Panc1 (cell line): ENCODE data around the gene UBE2Q2. TPM values are rescaled to one million over a fixed set of nuclear protein-coding genes. Genes with fewer than 3 reads are reported as not detected.
"Not testable (repeated sequence)": the region's sequence is repeated elsewhere in the genome, so short reads cannot be mapped to it uniquely, and the experiment has no call there.

Experiments
- ATAC-seq: fragments of 200-7000 bp; cut with Tn5 transposase; 2 replicates; pipeline ENCODE4 v1.9.1; 2020; ENCODE audit warnings: mild to moderate bottlenecking, moderate library complexity
- Bru-seq: library from RNA; stranded (reverse); fragments of 400-500 nt; gene quantifications from one replicate; lab custom pipeline; 2021; lab: Mats Ljungman, UMichigan
- BruChase-seq, 2 experiments: library from RNA; stranded (reverse); fragments of 400-500 nt; gene quantifications; one replicate each; lab custom pipeline; 2021; lab: Mats Ljungman, UMichigan
- BruUV-seq: library from RNA; stranded (reverse); fragments of 400-500 nt; replicated peaks from 2 replicates; lab custom pipeline; 2021; lab: Mats Ljungman, UMichigan
- CTCF ChIA-PET: fragments of 300-600 bp; sonication (Branson Sonifier 250); formaldehyde crosslinking; loops from one replicate; lab custom pipeline; 2022; ENCODE audit warnings: antibody characterized with exemption; lab: Charles Lee
- POLR2A ChIA-PET: fragments of 300-600 bp; sonication (Branson Sonifier 250); formaldehyde crosslinking; loops from one replicate; lab custom pipeline; 2022; ENCODE audit warnings: antibody characterized with exemption; lab: Charles Lee
- DNase-seq: peaks from one replicate; pipeline ENCODE4 v3.0.0-alpha.2; 2010; ENCODE audit warnings: low read depth, low spot score
- H3K27ac ChIP-seq: 2 replicates; pipeline ENCODE4 v1.5.1; 2011; ENCODE audit warnings: mild to moderate bottlenecking, low read length, inconsistent platforms
- H3K27me3 ChIP-seq: fragments of 200-500 bp; sonication (Bioruptor generic); 2 replicates; pipeline ENCODE4 v1.6.0; 2014; ENCODE audit warnings: low read length, inconsistent platforms; ENCODE audit not compliant: control insufficient read depth, insufficient read depth
- H3K36me3 ChIP-seq: fragments of 200-500 bp; sonication (Bioruptor generic); 2 replicates; pipeline ENCODE4 v1.5.1; 2014; ENCODE audit warnings: inconsistent platforms, mild to moderate bottlenecking, low read length, moderate library complexity; ENCODE audit not compliant: control insufficient read depth, insufficient read depth
- H3K4me1 ChIP-seq: 2 replicates; pipeline ENCODE4 v1.5.1; 2011; ENCODE audit warnings: inconsistent platforms, mild to moderate bottlenecking, low read length, moderate library complexity; ENCODE audit not compliant: control insufficient read depth, insufficient read depth
- H3K4me3 ChIP-seq, 2 experiments: 2 replicates each; pipeline ENCODE4 v1.5.1; 2011 to 2012; ENCODE audit warnings: low read depth in 2 of 2, low read length in 2 of 2, mild to moderate bottlenecking in 2 of 2, inconsistent platforms in 1 of 2, moderate library complexity in 1 of 2
- H3K9me3 ChIP-seq: fragments of 200-500 bp; sonication (Bioruptor generic); 2 replicates; pipeline ENCODE4 v1.5.1; 2014; ENCODE audit warnings: low read depth, mild to moderate bottlenecking, inconsistent platforms, low read length, moderate library complexity; ENCODE audit not compliant: control insufficient read depth, insufficient read depth
- POLR2AphosphoS5 ChIP-seq: IDR thresholded peaks from 2 replicates; pipeline ENCODE4 v1.6.1; 2012; ENCODE audit warnings: mild to moderate bottlenecking, low read depth, low read length, moderate library complexity
- REST ChIP-seq, 2 experiments: IDR thresholded peaks; 2 replicates each; pipeline ENCODE4 v1.6.1; 2011 to 2012; ENCODE audit warnings: low read depth in 2 of 2, control low read depth in 1 of 2, low read length in 1 of 2, mild to moderate bottlenecking in 1 of 2, moderate library complexity in 1 of 2; ENCODE audit not compliant: insufficient read depth in 1 of 2
- SIN3A ChIP-seq: IDR thresholded peaks from 2 replicates; pipeline ENCODE4 v1.6.1; 2012; ENCODE audit warnings: low read depth, mild to moderate bottlenecking, low read length, moderate library complexity, borderline replicate concordance; ENCODE audit not compliant: insufficient read depth
- TCF7L2 ChIP-seq: IDR thresholded peaks from 2 replicates; pipeline ENCODE4 v1.6.1; 2011; ENCODE audit warnings: mild to moderate bottlenecking, low read depth, low read length, inconsistent platforms
- in situ Hi-C: cut with HindIII; loops from 2 replicates; pipeline ENCODE4 v1.10.0; 2016; ENCODE audit warnings: low sequenced_read_pairs, low pct_unique_long_range_greater_than_20kb
- intact Hi-C: fragments of 100-400 bp; cut with micrococcal nuclease; formaldehyde crosslinking; loops from one replicate; pipeline ENCODE4 v1.10.0; 2022; ENCODE audit not compliant: unreplicated experiment
- long read RNA-seq: library from polyadenylated mRNA; unstranded; transcript quantifications from one replicate; pipeline ENCODE4 v2.0.0, GENCODE V29; 2021; ENCODE audit not compliant: unreplicated experiment
- polyA plus RNA-seq: library from polyadenylated mRNA; unstranded; fragments of >200 nt; gene quantifications from one replicate; pipeline ENCODE4 v1.2.1, GENCODE V29; 2012; ENCODE audit warnings: missing spikeins; ENCODE audit not compliant: insufficient read length
- total RNA-seq: library from RNA; stranded (reverse); gene quantifications from one replicate; pipeline ENCODE4 v1.2.1, GENCODE V29; 2021; ENCODE audit not compliant: unreplicated experiment
- TF ChIP-seq, protein P1 (sequence below): fragments of 450-650 bp; IDR thresholded peaks from 2 replicates; pipeline ENCODE4 v1.5.1; 2017; ENCODE audit warnings: mild to moderate bottlenecking

UBE2Q2 gene
- total RNA-seq (39.2 TPM), Bru-seq, nascent RNA (percentile 88 among the genes with signal in this experiment), BruChase-seq, experiment 1, labeled RNA remaining after a 2-hour chase (percentile 77 among the genes with signal in this experiment), BruChase-seq, experiment 2, labeled RNA remaining after a 6-hour chase (percentile 84 among the genes with signal in this experiment)
- polyA plus RNA-seq = 27.5 TPM
- long read RNA-seq, transcript UBE2Q2-208 (12 exons, 2,969 nt) = minor isoform, 28 of 168 reads
- long read RNA-seq, transcript UBE2Q2-201 (13 exons, 3,130 nt) = major isoform, 79 of 168 reads
- long read RNA-seq, partial matches to known transcripts = 10 of 168 reads
- long read RNA-seq, other reads (novel, unspliced or antisense) = 51 of 168 reads

DNA sequence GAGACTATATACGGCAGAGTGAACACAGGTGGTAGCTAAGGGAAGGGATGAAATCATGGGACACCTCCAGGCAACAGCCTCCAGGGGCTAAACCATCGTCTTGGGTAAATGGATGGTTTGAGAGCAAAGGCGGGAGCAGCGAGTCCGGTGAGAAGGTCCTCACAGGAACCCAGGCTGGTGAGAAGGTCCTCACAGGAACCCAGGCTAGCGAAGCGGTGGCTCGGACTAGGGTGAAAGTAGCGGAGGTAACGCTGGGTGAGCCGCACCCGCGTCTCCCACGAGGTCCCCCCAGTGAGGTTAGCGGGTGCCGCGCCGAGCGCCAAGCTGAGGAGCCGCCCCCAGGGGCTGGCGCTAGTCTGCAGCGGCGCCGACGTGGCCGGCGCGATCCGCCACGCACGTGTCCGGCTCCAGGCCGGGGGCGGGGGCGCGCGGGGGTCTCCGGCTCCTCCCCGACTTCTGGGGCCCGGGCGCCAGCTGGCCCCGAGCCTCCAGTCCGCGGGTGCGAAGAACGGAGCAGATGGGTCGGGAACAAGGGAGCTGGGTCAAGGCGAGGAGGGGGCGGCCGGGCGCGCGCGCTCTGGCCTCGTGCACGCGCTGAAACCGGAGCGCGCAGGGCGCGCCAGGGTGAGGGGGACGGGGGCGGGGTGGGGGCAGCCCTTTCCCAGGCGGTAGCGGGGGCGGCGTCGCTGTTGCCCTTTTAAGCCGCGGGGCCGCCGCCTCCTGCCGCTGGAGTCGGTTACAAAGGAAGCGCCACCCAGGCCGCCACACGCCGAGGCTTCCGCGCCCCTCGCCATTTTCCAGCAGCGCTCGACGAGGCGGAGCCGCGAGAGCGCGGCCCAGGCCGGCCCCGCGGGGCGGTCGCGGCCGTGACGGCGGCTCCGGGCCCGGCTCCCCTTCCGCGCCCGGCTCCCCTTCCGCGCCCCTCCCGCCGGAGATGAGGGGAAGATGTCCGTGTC lies at the start of gene UBE2Q2:
UBE2Q2 (plus strand) TSS at position 726 of the 956 bp plus-strand sequence; CDS start at position 946, 220 bp downstream.
- Histone ChIP-seq H3K27ac (peak within 1 kb of the TSS; percentile 90), H3K4me3 (peak within 1 kb of the TSS; percentile 94), H3K27me3 (no peaks in the 10 kb centered on the region; the same call in 1 of the 2 replicates), H3K36me3 (no peaks in the 10 kb centered on the region; the same call in 1 of the 2 replicates), H3K4me1 (peaks cover 15% of the 10 kb centered on the region), H3K9me3 (no peaks in the 10 kb centered on the region)
- DNase-seq (no peak), ATAC-seq (peak; percentile 83)
- CTCF ChIA-PET = interaction anchor here (0.6 kb wide), 1 partner anchor 86 kb away, joined by 6 read pairs; no protein-coding TSS in a partner anchor
- no TSS peak for BruUV-seq
- TF ChIP-seq, protein P1, sequence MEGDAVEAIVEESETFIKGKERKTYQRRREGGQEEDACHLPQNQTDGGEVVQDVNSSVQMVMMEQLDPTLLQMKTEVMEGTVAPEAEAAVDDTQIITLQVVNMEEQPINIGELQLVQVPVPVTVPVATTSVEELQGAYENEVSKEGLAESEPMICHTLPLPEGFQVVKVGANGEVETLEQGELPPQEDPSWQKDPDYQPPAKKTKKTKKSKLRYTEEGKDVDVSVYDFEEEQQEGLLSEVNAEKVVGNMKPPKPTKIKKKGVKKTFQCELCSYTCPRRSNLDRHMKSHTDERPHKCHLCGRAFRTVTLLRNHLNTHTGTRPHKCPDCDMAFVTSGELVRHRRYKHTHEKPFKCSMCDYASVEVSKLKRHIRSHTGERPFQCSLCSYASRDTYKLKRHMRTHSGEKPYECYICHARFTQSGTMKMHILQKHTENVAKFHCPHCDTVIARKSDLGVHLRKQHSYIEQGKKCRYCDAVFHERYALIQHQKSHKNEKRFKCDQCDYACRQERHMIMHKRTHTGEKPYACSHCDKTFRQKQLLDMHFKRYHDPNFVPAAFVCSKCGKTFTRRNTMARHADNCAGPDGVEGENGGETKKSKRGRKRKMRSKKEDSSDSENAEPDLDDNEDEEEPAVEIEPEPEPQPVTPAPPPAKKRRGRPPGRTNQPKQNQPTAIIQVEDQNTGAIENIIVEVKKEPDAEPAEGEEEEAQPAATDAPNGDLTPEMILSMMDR = no peak
- TF ChIP-seq TCF7L2 (peak; percentile 58; the same call in 1 of the 2 replicates), SIN3A (peak; percentile 54; the same call in 1 of the 2 replicates), POLR2AphosphoS5 (peak; percentile 76)
- POLR2A ChIA-PET = interaction anchor here (0.5 to 0.7 kb wide), 5 partner anchors 16 to 390 kb away, joined by 3 to 8 read pairs (median 3); no protein-coding TSS in a partner anchor
- intact Hi-C loops = no loop called here
- in situ Hi-C loops = no loop called here

DNA sequence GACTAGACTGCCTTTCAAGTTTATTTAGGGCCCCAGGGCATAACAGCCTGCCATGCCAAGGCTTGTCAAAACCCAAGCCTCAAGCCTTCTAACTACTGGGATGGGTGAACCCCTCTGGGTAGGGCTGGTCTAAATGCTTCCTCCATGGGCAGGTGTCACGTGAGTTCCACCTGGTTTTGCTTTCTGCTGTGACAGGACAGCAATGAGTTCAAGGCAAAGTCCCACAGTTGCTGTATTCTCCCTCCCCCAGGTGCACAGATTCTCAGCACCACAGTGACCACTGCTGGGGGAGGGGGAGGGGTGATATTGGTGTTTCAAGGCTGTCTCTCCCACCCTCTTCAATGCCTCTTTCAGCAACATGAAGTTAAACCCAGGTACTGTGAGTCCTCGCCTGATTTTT lies 46.9 kb upstream of the UBE2Q2 start:
- Histone ChIP-seq H3K27ac (no peak overlapping the region), H3K9me3 (no peaks in the 10 kb centered on the region), H3K27me3 (peaks cover 8% of the 10 kb centered on the region; the same call in 1 of the 2 replicates), H3K36me3 (no peaks in the 10 kb centered on the region), H3K4me3 (no peak overlapping the region), H3K4me1 (no peaks in the 10 kb centered on the region)
- ChIA-PET POLR2A (no interaction called here), CTCF (no interaction called here)
- ATAC-seq = no peak
- no TSS peak for BruUV-seq
- in situ Hi-C loops (no loop called here), intact Hi-C loops (no loop called here)
- DNase-seq = no peak
- TF ChIP-seq, protein P1 = no peak
- TF ChIP-seq REST (IDR thresholded peaks at IDR 0.05; ENCODE audit: insufficient read depth in 1 of 2, low read depth in 2 of 2, low read length in 1 of 2) = no peak
- no peak for TF ChIP-seq POLR2AphosphoS5
- no peak for TF ChIP-seq SIN3A
- no peak for TF ChIP-seq TCF7L2

DNA sequence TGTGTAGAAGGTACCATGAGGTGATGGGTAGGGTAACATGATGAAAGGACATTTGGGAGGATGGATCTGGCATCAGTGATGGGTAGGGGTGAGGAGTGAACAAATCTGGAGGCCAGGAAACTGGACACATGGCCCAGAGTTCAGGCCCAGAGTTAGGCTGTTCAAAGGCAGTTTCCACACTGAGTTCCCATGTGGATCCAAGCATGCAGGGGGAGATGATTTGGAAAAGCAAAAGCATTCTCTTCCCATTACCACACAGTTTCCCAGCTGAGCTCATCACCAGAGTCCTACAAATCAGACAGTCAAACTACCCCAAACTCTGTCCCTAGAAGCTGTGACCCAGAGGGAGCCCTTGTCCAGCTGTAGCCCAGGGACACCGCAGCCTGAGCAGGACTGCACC lies 46.1 kb upstream of the UBE2Q2 start:
- peaks cover 12% of the 10 kb centered on the region for H3K27me3 ChIP-seq
- H3K9me3 ChIP-seq, H3K4me1 ChIP-seq, DNase-seq, in situ Hi-C loops, H3K36me3 ChIP-seq, POLR2A ChIA-PET, intact Hi-C loops, CTCF ChIA-PET, H3K27ac ChIP-seq, BruUV-seq, H3K4me3 ChIP-seq, ATAC-seq: not testable (repeated sequence)
